Right lobe of liver (tissue), 4 donors: ENCODE data around the gene MS4A6E.

ENCODE experiments used
- CTCF ChIP-seq, 4 donors: fragments of 200-600 bp in 3 of 4; fragments of 450-650 bp in 1 of 4; IDR thresholded peaks; one replicate each; pipeline versions ENCODE4 v1.5.1 to v1.8.0; 2016 to 2022; ENCODE audit warnings: antibody characterized with exemption in 4 of 4, mild to moderate bottlenecking in 2 of 4
- POLR2A ChIP-seq: fragments of 450-650 bp; IDR thresholded peaks from one replicate; pipeline ENCODE4 v1.6.1; 2017; ENCODE audit warnings: antibody characterized with exemption, mild to moderate bottlenecking
- donor health status: DM: no; HTN: no; CAD: no.
- donor health status: DM: no; HTN: no; CAD: no.
- donor health status: DM: no; HTN: yes; CAD: no.

- TF ChIP-seq POLR2A (no peak), CTCF (IDR thresholded peaks at IDR 0.05) (no peak)
These were observed 10.7 kb upstream of the MS4A6E start for GRCh38 chr11:60316317-60316716.
